ENCODE data around the gene CENPL. TPM values are rescaled to one million over a fixed set of nuclear protein-coding genes. Genes with fewer than 3 reads are reported as not detected.

CENPL gene
- total and polyA plus RNA-seq, 9 of the 15 experiments (the other 6 are each of a cell fraction or from before 2014, with no cell fraction given), result 33.0 to 52.7 (median 39.7) TPM

DNA sequence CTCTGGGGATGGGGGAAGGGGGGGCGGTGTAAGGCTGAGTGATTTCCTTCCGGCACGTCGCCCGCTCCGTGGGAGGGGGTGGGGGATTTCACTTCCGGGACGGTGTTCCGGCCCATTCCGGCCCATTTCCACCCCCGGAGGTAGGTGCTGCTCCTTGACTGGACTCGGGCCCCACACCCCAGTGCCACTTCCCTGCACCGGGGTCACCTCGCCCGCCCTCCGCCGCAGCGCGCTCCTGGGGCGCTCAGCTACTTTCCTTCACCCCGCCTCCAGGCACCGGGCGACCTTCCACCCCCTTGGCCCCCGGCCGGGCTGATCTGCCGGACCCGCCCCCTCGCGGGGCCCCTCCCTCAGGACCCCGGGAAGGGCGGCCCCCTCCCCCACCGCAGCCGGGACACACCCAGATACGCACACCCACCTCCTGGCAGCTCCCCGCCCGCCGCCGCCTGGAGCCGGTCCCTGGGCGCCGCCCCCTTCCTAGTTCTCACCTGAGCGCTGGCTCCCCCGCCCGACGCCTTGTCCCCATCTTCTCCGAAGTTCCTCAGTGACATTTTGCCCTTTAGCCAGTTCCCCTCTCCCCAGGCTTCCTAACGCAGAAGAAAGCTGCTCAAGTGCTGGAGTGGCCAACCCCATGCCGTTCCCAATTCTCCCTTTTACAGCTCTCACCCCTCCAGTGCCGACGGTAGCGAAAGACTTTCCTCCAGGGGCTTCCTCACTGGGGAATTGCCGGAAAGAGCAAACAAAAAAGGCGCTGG, 43.8 kb upstream of the CENPL start, which contains the start of gene ZBTB37 (continued):
- TF ChIP-seq NRF1 (conservative IDR thresholded peaks at IDR 0.05 in 1 of 2, IDR thresholded peaks at IDR 0.05 in 1 of 2) (peak in 1 of 2 experiments; percentile 36; a peak in 2 of 4 replicates), ZNF79 (CRISPR knock-in tag; IDR thresholded peaks at IDR 0.05; ENCODE audit: low read depth) (no peak), TRIM28 (IDR thresholded peaks at IDR 0.05) (no peak), POLR2A (conservative IDR thresholded peaks at IDR 0.05) (no peak; the same call in 1 of the 2 replicates)
- TF ChIP-seq, protein P1, sequence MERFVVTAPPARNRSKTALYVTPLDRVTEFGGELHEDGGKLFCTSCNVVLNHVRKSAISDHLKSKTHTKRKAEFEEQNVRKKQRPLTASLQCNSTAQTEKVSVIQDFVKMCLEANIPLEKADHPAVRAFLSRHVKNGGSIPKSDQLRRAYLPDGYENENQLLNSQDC (CRISPR knock-in tag; IDR thresholded peaks at IDR 0.05), result 0 out of 2 replicates have a peak, but pooled peaks have one; percentile 4
- TF ChIP-seq, protein P2, sequence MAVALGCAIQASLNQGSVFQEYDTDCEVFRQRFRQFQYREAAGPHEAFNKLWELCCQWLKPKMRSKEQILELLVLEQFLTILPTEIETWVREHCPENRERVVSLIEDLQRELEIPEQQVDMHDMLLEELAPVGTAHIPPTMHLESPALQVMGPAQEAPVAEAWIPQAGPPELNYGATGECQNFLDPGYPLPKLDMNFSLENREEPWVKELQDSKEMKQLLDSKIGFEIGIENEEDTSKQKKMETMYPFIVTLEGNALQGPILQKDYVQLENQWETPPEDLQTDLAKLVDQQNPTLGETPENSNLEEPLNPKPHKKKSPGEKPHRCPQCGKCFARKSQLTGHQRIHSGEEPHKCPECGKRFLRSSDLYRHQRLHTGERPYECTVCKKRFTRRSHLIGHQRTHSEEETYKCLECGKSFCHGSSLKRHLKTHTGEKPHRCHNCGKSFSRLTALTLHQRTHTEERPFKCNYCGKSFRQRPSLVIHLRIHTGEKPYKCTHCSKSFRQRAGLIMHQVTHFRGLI (CRISPR knock-in tag; IDR thresholded peaks at IDR 0.05), result no peak
- TF ChIP-seq, protein P3, sequence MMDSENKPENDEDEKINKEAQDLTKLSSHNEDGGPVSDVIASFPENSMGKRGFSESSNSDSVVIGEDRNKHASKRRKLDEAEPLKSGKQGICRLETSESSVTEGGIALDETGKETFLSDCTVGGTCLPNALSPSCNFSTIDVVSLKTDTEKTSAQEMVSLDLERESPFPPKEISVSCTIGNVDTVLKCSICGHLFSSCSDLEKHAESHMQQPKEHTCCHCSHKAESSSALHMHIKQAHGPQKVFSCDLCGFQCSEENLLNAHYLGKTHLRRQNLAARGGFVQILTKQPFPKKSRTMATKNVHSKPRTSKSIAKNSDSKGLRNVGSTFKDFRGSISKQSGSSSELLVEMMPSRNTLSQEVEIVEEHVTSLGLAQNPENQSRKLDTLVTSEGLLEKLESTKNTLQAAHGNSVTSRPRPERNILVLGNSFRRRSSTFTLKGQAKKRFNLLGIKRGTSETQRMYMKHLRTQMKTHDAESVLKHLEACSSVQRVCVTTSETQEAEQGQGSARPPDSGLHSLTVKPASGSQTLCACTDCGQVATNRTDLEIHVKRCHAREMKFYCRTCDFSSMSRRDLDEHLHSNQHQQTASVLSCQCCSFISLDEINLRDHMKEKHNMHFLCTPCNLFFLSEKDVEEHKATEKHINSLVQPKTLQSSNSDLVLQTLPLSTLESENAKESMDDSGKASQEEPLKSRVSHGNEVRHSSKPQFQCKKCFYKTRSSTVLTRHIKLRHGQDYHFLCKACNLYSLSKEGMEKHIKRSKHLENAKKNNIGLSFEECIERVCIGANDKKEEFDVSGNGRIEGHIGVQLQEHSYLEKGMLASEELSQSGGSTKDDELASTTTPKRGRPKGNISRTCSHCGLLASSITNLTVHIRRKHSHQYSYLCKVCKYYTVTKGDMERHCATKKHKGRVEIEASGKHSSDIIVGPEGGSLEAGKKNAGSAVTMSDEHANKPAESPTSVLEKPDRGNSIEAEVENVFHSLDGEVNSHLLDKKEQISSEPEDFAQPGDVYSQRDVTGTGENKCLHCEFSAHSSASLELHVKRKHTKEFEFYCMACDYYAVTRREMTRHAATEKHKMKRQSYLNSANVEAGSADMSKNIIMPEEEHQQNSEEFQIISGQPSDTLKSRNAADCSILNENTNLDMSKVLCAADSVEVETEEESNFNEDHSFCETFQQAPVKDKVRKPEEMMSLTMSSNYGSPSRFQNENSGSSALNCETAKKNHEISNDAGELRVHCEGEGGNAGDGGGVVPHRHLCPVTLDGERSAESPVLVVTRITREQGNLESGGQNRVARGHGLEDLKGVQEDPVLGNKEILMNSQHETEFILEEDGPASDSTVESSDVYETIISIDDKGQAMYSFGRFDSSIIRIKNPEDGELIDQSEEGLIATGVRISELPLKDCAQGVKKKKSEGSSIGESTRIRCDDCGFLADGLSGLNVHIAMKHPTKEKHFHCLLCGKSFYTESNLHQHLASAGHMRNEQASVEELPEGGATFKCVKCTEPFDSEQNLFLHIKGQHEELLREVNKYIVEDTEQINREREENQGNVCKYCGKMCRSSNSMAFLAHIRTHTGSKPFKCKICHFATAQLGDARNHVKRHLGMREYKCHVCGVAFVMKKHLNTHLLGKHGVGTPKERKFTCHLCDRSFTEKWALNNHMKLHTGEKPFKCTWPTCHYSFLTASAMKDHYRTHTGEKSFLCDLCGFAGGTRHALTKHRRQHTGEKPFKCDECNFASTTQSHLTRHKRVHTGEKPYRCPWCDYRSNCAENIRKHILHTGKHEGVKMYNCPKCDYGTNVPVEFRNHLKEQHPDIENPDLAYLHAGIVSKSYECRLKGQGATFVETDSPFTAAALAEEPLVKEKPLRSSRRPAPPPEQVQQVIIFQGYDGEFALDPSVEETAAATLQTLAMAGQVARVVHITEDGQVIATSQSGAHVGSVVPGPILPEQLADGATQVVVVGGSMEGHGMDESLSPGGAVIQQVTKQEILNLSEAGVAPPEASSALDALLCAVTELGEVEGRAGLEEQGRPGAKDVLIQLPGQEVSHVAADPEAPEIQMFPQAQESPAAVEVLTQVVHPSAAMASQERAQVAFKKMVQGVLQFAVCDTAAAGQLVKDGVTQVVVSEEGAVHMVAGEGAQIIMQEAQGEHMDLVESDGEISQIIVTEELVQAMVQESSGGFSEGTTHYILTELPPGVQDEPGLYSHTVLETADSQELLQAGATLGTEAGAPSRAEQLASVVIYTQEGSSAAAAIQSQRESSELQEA (IDR thresholded peaks at IDR 0.05; ENCODE audit: low read depth), result no peak
- TF ChIP-seq, protein P4, sequence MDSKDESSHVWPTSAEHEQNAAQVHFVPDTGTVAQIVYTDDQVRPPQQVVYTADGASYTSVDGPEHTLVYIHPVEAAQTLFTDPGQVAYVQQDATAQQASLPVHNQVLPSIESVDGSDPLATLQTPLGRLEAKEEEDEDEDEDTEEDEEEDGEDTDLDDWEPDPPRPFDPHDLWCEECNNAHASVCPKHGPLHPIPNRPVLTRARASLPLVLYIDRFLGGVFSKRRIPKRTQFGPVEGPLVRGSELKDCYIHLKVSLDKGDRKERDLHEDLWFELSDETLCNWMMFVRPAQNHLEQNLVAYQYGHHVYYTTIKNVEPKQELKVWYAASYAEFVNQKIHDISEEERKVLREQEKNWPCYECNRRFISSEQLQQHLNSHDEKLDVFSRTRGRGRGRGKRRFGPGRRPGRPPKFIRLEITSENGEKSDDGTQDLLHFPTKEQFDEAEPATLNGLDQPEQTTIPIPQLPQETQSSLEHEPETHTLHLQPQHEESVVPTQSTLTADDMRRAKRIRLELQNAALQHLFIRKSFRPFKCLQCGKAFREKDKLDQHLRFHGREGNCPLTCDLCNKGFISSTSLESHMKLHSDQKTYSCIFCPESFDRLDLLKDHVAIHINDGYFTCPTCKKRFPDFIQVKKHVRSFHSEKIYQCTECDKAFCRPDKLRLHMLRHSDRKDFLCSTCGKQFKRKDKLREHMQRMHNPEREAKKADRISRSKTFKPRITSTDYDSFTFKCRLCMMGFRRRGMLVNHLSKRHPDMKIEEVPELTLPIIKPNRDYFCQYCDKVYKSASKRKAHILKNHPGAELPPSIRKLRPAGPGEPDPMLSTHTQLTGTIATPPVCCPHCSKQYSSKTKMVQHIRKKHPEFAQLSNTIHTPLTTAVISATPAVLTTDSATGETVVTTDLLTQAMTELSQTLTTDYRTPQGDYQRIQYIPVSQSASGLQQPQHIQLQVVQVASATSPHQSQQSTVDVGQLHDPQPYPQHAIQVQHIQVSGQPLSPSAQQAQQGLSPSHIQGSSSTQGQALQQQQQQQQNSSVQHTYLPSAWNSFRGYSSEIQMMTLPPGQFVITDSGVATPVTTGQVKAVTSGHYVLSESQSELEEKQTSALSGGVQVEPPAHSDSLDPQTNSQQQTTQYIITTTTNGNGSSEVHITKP (IDR thresholded peaks at IDR 0.05; ENCODE audit: partially characterized antibody), result peak; percentile 60
- TF ChIP-seq, protein P5, sequence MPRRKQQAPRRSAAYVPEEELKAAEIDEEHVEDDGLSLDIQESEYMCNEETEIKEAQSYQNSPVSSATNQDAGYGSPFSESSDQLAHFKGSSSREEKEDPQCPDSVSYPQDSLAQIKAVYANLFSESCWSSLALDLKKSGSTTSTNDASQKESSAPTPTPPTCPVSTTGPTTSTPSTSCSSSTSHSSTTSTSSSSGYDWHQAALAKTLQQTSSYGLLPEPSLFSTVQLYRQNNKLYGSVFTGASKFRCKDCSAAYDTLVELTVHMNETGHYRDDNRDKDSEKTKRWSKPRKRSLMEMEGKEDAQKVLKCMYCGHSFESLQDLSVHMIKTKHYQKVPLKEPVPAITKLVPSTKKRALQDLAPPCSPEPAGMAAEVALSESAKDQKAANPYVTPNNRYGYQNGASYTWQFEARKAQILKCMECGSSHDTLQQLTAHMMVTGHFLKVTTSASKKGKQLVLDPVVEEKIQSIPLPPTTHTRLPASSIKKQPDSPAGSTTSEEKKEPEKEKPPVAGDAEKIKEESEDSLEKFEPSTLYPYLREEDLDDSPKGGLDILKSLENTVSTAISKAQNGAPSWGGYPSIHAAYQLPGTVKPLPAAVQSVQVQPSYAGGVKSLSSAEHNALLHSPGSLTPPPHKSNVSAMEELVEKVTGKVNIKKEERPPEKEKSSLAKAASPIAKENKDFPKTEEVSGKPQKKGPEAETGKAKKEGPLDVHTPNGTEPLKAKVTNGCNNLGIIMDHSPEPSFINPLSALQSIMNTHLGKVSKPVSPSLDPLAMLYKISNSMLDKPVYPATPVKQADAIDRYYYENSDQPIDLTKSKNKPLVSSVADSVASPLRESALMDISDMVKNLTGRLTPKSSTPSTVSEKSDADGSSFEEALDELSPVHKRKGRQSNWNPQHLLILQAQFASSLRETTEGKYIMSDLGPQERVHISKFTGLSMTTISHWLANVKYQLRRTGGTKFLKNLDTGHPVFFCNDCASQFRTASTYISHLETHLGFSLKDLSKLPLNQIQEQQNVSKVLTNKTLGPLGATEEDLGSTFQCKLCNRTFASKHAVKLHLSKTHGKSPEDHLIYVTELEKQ (CRISPR knock-in tag; IDR thresholded peaks at IDR 0.05), result no peak
